ENCODE data around the gene CBX4.

CBX4 gene

DNA sequence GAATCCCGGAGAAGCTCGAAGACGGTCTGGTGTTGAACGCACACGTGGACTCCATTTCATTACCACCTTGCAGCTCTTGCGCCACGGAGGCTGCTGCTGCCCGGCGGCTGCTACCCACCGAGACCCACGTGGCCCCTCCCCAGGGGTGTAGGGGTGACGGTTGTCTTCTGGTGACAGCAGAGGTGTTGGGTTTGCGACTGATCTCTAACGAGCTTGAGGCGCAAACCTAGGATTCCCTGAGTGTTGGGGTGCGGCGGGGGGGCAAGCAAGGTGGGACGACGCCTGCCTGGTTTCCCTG, 1.7 kb upstream of the CBX4 start:
- no peak overlapping the region for H3K4me3 ChIP-seq (ENCODE audit: low read length)
- H3K4me1 ChIP-seq (ENCODE audit: control insufficient read depth, insufficient read depth, low read length), result peaks cover 16% of the 10 kb centered on the region
- no peaks in the 10 kb centered on the region for H3K9me3 ChIP-seq (ENCODE audit: control insufficient read depth, insufficient read depth, low read length)
- no CpG with 5 or more reads among the region's 19 CpGs for WGBS (ENCODE audit: insufficient coverage, insufficient read length)
- no peaks in the 10 kb centered on the region for H3K36me3 ChIP-seq (ENCODE audit: control insufficient read depth, insufficient read depth, low read length)
- H3K27me3 ChIP-seq (ENCODE audit: control insufficient read depth, insufficient read depth, low read length), result peaks cover 62% of the 10 kb centered on the region
- H3K27ac ChIP-seq (ENCODE audit: low read length), result no peak overlapping the region
- no peak for DNase-seq (ENCODE audit: low read depth, low spot score)

DNA sequence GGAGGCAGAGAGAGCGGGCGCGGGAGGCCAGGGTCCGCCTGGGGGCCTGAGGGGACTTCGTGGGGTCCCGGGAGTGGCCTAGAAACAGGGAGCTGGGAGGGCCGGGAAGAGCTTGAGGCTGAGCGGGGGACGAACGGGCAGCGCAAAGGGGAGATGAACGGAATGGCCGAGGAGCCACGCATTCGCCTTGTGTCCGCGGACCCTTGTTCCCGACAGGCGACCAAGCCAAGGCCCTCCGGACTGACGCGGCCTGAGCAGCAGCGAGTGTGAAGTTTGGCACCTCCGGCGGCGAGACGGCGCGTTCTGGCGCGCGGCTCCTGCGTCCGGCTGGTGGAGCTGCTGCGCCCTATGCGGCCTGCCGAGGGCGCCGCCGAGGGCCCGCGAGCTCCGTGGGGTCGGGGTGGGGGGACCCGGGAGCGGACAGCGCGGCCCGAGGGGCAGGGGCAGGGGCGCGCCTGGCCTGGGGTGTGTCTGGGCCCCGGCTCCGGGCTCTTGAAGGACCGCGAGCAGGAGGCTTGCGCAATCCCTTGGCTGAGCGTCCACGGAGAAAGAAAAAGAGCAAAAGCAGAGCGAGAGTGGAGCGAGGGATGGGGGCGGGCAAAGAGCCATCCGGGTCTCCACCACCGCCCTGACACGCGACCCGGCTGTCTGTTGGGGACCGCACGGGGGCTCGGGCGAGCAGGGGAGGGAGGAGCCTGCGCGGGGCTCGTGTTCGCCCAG, 1.2 kb upstream of the CBX4 start:
- peaks cover 58% of the 10 kb centered on the region for H3K27me3 ChIP-seq (ENCODE audit: control insufficient read depth, insufficient read depth, low read length)
- no peaks in the 10 kb centered on the region for H3K36me3 ChIP-seq (ENCODE audit: control insufficient read depth, insufficient read depth, low read length)
- no peak overlapping the region for H3K27ac ChIP-seq (ENCODE audit: low read length)
- peaks cover 16% of the 10 kb centered on the region for H3K4me1 ChIP-seq (ENCODE audit: control insufficient read depth, insufficient read depth, low read length)
- WGBS (ENCODE audit: insufficient coverage, insufficient read length), result no CpG with 5 or more reads among the region's 74 CpGs
- H3K4me3 ChIP-seq (ENCODE audit: low read length), result no peak overlapping the region
- DNase-seq (ENCODE audit: low read depth, low spot score), result no peak
- H3K9me3 ChIP-seq (ENCODE audit: control insufficient read depth, insufficient read depth, low read length), result no peaks in the 10 kb centered on the region

DNA sequence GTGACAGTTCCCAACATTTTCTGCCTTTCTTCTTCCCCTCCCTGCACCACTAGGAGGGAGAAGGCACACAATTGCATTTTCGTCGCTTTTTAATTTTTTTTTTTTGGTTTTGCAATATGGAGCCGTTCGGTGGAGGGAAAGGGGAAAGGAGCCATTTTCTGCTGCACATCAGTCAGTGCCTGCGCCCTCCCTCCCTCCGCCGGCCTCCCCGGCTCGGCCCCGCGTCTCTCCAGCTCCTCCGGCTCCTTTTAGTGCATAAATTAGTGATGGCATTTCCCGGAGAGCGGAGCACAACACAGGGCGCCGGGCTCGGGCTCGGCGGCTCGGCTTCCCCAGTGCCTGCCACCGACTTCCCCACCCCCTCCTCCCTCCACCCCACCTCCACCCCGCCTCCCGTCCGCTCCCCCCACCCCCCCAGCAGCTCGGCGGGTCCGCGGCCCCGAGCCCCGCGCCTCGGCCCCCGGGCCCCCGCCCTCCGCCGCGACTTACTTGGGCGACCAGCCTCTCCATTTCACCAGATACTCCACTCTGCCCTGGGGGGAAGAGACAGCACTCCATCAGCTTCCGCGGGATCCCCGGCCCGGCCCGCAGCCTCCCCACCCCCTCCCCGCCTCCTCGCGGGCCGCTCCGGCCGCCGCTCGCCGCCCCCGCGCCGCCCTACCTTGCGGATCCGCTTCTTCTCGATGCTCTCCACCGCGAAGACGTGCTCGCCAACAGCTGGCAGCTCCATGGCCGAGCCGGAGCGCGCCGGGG, 542 bp downstream of the CBX4 start:
- H3K4me3 ChIP-seq (ENCODE audit: low read length), result peak overlapping the region; percentile 45
- peaks cover 21% of the 10 kb centered on the region for H3K4me1 ChIP-seq (ENCODE audit: control insufficient read depth, insufficient read depth, low read length)
- no CpG with 5 or more reads among the region's 67 CpGs for WGBS (ENCODE audit: insufficient coverage, insufficient read length)
- H3K27me3 ChIP-seq (ENCODE audit: control insufficient read depth, insufficient read depth, low read length), result peaks cover 64% of the 10 kb centered on the region
- DNase-seq (ENCODE audit: low read depth, low spot score), result no peak
- no peak overlapping the region for H3K27ac ChIP-seq (ENCODE audit: low read length)
- H3K36me3 ChIP-seq (ENCODE audit: control insufficient read depth, insufficient read depth, low read length), result no peaks in the 10 kb centered on the region
- no peaks in the 10 kb centered on the region for H3K9me3 ChIP-seq (ENCODE audit: control insufficient read depth, insufficient read depth, low read length)

DNA sequence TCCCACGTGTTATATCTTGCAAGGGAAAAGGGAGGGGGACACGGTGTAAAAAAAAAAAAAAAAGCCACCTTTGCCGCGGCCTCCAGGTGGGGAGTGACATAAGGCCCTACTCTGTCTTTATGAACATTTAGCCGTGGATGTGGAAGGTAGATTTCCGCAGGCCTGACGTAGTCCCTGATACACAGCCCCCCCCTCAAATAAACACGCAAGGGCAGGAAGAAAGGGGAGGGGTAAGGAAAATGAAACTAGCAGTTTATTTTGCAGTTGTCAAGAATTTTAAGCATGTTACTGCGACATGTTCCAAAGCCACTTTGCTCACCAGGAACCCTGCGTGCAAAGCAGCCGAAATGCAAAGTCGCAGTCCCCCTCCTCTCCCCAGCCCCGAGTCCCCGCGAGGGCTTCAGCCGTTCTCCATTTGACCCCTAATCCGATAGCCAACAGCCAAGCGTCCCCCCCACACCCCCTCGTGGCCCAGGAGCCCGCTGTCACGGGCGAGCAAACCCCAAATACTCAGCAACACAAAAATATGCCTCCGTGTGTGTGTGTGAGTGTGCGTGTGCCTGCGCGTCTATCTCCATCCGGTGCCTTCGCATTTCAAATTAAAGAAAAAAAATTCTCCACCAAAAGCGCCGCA, 1.2 kb downstream of the CBX4 start:
- Histone ChIP-seq H3K4me1 (ENCODE audit: control insufficient read depth, insufficient read depth, low read length) (peaks cover 19% of the 10 kb centered on the region), H3K27ac (ENCODE audit: low read length) (no peak overlapping the region), H3K36me3 (ENCODE audit: control insufficient read depth, insufficient read depth, low read length) (no peaks in the 10 kb centered on the region), H3K9me3 (ENCODE audit: control insufficient read depth, insufficient read depth, low read length) (no peaks in the 10 kb centered on the region), H3K27me3 (ENCODE audit: control insufficient read depth, insufficient read depth, low read length) (peaks cover 64% of the 10 kb centered on the region), H3K4me3 (ENCODE audit: low read length) (peak overlapping the region; percentile 45; the same call in 1 of the 2 replicates)
- no peak for DNase-seq (ENCODE audit: low read depth, low spot score)
- no CpG with 5 or more reads among the region's 30 CpGs for WGBS (ENCODE audit: insufficient coverage, insufficient read length)

DNA sequence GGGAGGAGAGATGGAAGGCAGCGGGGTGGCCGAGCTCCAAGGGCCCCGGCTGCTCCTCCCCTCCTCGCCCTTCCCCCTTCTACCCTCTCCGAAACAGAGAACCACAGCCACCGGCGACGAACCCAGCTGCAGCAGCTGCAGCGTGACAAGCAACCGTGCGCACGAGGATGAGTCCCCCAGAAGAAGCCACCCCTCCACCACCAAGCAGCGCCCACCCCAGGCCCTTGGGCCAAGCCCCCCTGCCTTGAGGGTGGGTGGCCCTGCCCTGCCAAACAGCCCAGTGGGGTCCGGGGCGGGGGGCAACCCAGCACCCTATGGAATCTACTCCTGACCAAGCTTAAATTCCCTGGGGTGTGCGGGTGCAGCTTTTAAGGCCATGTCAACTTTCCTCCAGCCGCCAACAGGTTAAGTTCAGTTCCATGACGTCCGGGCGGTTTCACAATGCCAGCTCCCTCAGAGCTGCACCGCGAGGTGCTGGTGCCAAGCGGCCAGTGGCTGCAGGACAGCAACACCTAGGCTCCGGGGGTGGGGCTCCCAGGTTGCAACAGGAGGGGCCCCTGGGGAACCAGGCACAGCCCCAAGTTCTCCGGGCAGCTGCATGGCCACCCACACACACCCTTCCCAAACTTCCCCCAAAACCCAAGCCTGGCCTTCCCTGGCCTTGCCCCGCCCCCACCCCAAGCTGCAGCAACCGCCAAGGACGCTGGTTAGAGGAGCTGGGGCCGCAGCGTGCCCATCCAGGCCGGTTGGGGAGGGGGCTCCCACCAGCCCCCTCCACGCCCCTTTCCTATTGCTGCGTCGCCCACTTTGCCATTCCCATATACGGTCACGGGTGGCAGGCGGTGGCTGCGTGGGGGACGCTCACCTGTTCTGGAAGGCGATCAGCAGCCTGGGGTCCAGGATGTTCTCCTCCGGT, 2.0 kb downstream of the CBX4 start:
- no CpG with 5 or more reads among the region's 41 CpGs for WGBS (ENCODE audit: insufficient coverage, insufficient read length)
- H3K36me3 ChIP-seq (ENCODE audit: control insufficient read depth, insufficient read depth, low read length), result no peaks in the 10 kb centered on the region
- no peaks in the 10 kb centered on the region for H3K9me3 ChIP-seq (ENCODE audit: control insufficient read depth, insufficient read depth, low read length)
- H3K27me3 ChIP-seq (ENCODE audit: control insufficient read depth, insufficient read depth, low read length), result peaks cover 60% of the 10 kb centered on the region
- no peak for DNase-seq (ENCODE audit: low read depth, low spot score)
- H3K4me1 ChIP-seq (ENCODE audit: control insufficient read depth, insufficient read depth, low read length), result peaks cover 19% of the 10 kb centered on the region
- no peak overlapping the region for H3K27ac ChIP-seq (ENCODE audit: low read length)
- H3K4me3 ChIP-seq (ENCODE audit: low read length), result peak overlapping the region; percentile 11; the same call in 1 of the 2 replicates

DNA sequence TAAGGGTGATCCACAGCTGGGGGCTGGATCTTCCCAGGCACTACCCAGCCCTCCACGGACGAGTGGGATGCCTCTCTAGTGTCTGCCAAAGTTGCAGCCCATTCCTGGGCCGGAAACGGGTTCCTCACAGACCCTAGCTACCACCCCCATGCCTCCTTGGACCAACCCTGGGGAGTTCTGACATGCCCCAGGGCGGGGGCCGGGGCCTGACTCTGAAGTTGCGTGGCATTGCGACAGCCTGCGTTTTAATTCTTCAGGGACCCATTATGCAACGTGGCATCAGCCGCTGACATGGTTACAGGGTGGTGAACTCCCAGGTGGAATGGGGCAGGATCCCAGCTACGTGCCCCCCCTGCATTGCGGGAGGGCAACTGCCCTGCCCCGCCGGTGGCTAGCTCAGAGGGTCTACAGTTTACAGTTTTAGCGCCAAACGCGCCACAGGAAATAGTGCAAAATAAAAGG, 2.7 kb downstream of the CBX4 start:
- Histone ChIP-seq H3K4me1 (ENCODE audit: control insufficient read depth, insufficient read depth, low read length) (peaks cover 22% of the 10 kb centered on the region), H3K9me3 (ENCODE audit: control insufficient read depth, insufficient read depth, low read length) (no peaks in the 10 kb centered on the region), H3K27me3 (ENCODE audit: control insufficient read depth, insufficient read depth, low read length) (peaks cover 56% of the 10 kb centered on the region), H3K4me3 (ENCODE audit: low read length) (no peak overlapping the region; the same call in 1 of the 2 replicates), H3K36me3 (ENCODE audit: control insufficient read depth, insufficient read depth, low read length) (no peaks in the 10 kb centered on the region), H3K27ac (ENCODE audit: low read length) (no peak overlapping the region)
- no peak for DNase-seq (ENCODE audit: low read depth, low spot score)
- WGBS (ENCODE audit: insufficient coverage, insufficient read length), result no CpG with 5 or more reads among the region's 18 CpGs

DNA sequence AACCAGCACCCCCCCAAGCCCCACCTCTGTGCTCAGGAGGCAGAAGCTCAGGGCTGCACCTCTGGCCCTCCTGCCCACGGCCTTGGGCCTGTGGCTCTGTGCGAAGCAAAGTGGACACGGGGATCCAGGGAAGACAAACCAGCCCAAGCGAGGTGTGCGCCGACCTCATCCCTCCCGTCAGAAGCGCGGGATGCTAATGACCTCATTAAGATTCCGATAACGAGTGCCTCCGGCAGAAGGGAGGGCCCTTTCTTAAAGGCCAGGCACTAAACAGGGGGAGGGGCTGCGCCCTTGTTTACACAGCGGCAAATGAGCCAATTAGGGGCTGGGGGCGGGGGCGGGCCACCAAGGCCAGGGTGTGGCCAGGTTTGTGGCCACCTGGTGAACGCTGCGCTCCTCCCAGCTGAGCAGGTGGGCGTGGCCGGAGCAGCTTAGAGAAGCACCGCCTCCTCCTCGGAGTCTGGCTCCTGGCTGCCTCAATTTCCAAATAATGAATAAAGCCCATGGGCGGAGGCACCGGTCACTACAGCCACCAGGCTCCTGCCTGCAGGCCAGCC, 3.2 kb downstream of the CBX4 start:
- H3K36me3 ChIP-seq (ENCODE audit: control insufficient read depth, insufficient read depth, low read length), result no peaks in the 10 kb centered on the region
- no peaks in the 10 kb centered on the region for H3K9me3 ChIP-seq (ENCODE audit: control insufficient read depth, insufficient read depth, low read length)
- H3K4me1 ChIP-seq (ENCODE audit: control insufficient read depth, insufficient read depth, low read length), result peaks cover 25% of the 10 kb centered on the region
- no CpG with 5 or more reads among the region's 24 CpGs for WGBS (ENCODE audit: insufficient coverage, insufficient read length)
- no peak overlapping the region for H3K27ac ChIP-seq (ENCODE audit: low read length)
- H3K27me3 ChIP-seq (ENCODE audit: control insufficient read depth, insufficient read depth, low read length), result peaks cover 56% of the 10 kb centered on the region
- H3K4me3 ChIP-seq (ENCODE audit: low read length), result no peak overlapping the region; the same call in 1 of the 2 replicates
- peak; percentile 96 for DNase-seq (ENCODE audit: low read depth, low spot score)

DNA sequence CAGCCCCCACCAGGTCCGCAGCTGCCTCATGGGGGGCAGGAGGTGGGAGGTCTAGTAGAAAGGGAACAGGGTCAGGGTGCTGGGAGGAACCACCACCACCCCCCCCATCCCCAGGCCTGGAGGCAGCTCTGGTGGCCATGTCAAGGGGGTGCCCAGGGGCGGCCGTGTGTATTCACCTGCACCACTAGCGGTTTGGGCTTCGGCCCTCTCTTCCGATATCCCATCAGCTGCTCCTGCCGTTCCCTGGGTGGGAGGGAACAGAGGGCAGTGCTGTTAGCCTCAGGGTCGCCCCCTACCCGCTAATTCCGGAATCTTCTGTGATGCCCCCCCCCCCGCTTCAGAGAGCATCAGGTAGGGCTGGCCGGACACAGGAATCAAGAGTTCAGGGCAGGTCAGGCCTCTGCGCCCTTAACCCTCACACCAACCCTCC, 3.8 kb downstream of the CBX4 start:
- DNase-seq (ENCODE audit: low read depth, low spot score), result no peak
- Histone ChIP-seq H3K36me3 (ENCODE audit: control insufficient read depth, insufficient read depth, low read length) (no peaks in the 10 kb centered on the region), H3K4me3 (ENCODE audit: low read length) (no peak overlapping the region; the same call in 1 of the 2 replicates), H3K9me3 (ENCODE audit: control insufficient read depth, insufficient read depth, low read length) (no peaks in the 10 kb centered on the region), H3K27me3 (ENCODE audit: control insufficient read depth, insufficient read depth, low read length) (peaks cover 56% of the 10 kb centered on the region), H3K4me1 (ENCODE audit: control insufficient read depth, insufficient read depth, low read length) (peaks cover 25% of the 10 kb centered on the region), H3K27ac (ENCODE audit: low read length) (no peak overlapping the region)
- no CpG with 5 or more reads among the region's 13 CpGs for WGBS (ENCODE audit: insufficient coverage, insufficient read length)

DNA sequence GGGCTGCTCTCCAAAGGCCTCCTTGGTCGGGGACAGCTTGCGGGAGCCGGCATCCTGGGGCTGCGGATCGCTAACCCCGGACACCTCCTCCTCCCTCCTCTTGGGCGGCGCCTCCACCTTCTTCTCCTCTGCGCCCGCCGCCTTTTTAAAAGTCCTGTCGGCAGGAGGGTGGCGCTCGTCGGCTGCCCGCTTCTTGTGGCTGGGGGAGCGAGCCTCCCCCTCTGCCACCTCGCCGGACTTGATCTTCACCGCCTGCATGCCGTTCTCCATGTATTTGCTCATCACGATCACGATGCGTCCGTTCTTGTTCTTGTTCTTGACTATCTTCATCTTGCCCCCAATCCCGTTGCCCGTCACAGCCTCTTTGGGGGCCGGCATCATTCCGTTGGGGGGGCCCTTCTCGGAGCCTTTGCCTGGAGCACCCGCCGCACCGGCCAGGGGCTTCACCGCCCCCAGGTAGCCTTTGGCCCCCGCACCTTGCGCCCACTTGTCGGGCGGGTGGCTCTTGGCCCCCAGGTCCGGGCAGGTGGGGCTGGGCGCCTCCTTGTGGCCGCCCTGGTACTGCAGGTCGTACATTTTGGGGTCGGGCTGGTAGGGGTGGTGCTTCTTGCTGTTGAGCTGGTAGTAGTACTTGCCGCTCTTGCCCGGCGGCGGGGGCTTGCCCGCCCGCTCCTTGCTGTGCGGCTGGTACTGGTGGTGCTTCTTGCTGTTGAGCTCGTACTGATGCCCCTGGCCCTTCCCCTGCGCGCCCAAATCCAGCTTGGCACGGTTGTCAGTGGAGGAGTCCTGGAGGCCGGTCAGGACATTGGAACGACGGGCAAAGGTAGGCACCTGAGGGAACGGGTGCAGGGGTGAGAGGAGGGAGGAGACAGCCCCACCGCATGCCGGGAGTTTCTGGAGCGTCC, 4.4 kb downstream of the CBX4 start:
- Histone ChIP-seq H3K36me3 (ENCODE audit: control insufficient read depth, insufficient read depth, low read length) (no peaks in the 10 kb centered on the region), H3K27me3 (ENCODE audit: control insufficient read depth, insufficient read depth, low read length) (peaks cover 55% of the 10 kb centered on the region), H3K27ac (ENCODE audit: low read length) (no peak overlapping the region), H3K4me3 (ENCODE audit: low read length) (no peak overlapping the region), H3K9me3 (ENCODE audit: control insufficient read depth, insufficient read depth, low read length) (no peaks in the 10 kb centered on the region), H3K4me1 (ENCODE audit: control insufficient read depth, insufficient read depth, low read length) (peaks cover 23% of the 10 kb centered on the region)
- DNase-seq (ENCODE audit: low read depth, low spot score), result no peak
- whole genome bisulfite sequencing (ENCODE audit: insufficient coverage, insufficient read length), result no CpG with 5 or more reads among the region's 61 CpGs

Data from iPS DF 6.9 (cell line).